Type B pancreatic cell (in vitro differentiated cells): ENCODE measurements around the gene PVALB. TPM values are rescaled to one million over a fixed set of nuclear protein-coding genes. Genes with fewer than 3 reads are reported as not detected.

Experiments used
- DNase-seq: peaks from one replicate; pipeline ENCODE4 v3.0.0; 2021; ENCODE audit warnings: mixed read lengths; ENCODE audit not compliant: unreplicated experiment; ENCODE audit errors: extremely low spot score
- H3K27ac Mint-ChIP-seq: 2 replicates; pipeline ENCODE4 v1.8.0; 2021; ENCODE audit warnings: mild to moderate bottlenecking, mixed read lengths
- H3K27me3 Mint-ChIP-seq: 2 replicates; pipeline ENCODE4 v1.8.0; 2021; ENCODE audit warnings: mixed read lengths
- H3K36me3 Mint-ChIP-seq: 2 replicates; pipeline ENCODE4 v1.8.0; 2021; ENCODE audit warnings: mixed read lengths
- H3K4me1 Mint-ChIP-seq: one replicate; pipeline ENCODE4 v1.8.0; 2021; ENCODE audit warnings: mixed read lengths; ENCODE audit not compliant: unreplicated experiment
- H3K4me3 Mint-ChIP-seq: 2 replicates; pipeline ENCODE4 v1.8.0; 2021; ENCODE audit warnings: mild to moderate bottlenecking, mixed read lengths
- H3K9me3 Mint-ChIP-seq: 2 replicates; pipeline ENCODE4 v1.8.0; 2021; ENCODE audit warnings: mixed read lengths
- CTCF ChIP-seq: fragments of 200-600 bp; sonication (generic); conservative IDR thresholded peaks from 2 replicates; pipeline ENCODE4 v1.5.0; 2021; ENCODE audit warnings: antibody characterized with exemption, mild to moderate bottlenecking
- total RNA-seq: library from RNA; stranded (reverse); gene quantifications from 2 replicates; pipeline ENCODE4 v1.2.1, GENCODE V29; 2021; ENCODE audit warnings: low replicate concordance

The PVALB gene
- total RNA-seq, 1 donor from 2014 or later, result 0.75 TPM

DNA sequence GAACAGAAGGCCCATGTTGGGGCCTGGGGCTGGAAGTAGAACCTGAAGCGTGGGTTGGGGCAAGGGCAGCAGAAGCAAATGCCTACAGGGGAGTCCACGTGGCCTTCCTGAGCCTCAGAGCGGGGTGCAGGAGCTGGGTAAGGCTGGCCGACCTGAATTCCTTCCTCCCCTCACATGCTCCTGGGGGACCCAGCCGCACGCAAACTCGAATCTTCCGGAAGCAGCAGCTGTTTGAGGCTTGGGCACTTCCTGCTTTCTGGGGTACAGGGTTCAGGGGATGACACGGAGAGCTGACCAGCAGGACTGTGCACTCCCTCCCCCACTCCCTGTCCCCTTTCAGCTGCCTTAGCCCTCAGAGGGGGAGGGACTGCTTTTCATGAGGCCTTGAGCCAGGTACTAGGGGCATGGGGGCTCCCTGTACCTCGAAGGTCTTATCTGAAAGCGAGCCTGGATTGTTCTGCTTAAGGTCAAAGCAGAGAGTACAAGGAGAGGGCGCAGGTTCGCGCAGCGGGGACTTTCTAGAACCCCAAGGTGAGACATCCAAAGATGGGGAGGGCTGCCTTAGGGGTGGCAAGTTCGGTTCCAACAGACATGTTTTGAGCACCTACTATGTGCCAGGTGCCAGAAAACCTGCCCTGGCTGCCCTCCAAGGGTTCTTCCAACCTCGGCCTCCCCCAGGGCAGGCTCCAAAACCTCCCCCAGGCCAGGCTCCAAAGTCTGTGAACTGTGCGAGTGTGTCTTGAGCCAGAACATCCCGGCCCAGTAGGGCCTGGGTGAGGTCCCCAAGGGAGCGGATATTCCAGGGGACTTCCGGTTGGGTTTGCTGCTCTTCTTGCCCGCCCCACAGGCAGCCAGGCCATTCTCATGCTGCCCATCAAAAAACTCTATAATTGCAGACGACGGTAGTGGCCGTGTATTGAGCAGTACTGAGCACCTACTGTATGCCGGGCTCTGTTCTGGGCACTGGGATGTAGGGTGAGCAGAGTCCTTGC lies 45.7 kb upstream of the PVALB start:
- no peak for TF ChIP-seq CTCF
- DNase-seq, result no peak
- H3K36me3 Mint-ChIP-seq, result no peaks in the 10 kb centered on the region
- no peaks in the 10 kb centered on the region for H3K9me3 Mint-ChIP-seq
- H3K27me3 Mint-ChIP-seq, result peaks cover 49% of the 10 kb centered on the region
- H3K27ac Mint-ChIP-seq, result no peak overlapping the region
- H3K4me1 Mint-ChIP-seq, result no peaks in the 10 kb centered on the region
- no peak overlapping the region for H3K4me3 Mint-ChIP-seq

DNA sequence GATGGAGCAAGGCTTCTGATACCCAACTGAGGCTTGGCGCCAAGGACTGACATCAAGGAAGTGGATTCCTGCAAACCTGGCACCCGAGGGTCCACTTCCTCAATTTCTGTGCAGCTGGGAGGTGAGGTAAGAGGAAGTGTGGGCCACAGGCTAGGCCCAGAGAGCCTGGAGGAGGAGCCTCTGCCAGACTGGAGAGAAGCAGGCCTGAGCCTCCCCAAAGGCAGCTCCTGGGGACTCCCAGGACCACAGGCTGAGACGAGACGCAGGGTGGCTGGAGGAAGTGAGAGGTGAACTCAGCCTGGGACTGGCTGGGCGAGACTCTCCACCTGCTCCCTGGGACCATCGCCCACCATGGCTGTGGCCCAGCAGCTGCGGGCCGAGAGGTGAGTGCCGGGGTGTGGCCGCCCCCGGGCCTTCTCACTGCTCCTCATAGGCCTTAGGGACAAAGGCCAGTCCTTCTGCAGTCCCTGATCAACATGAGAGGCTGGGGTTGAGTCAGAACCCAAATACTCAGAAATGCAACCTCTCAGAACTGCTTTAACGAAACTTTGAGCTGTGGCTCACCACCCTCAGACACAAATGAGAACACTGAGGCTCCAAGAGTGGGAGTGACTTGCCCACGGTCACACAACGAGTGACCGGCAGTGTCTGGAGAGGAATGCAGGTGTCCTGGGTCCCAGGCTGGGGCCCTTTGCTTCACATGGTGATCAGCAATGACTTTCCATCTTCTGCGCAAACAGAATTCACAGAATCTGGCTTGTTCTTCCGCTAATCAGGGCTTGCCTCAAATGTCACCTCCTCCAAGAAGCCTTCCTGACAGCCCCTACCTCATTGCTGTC lies 44.2 kb upstream of the PVALB start, which contains the start of gene NCF4:
NCF4 (plus strand) TSS at position 186 of the 839 bp plus-strand sequence; CDS start at position 352, 166 bp downstream.
- H3K4me1 Mint-ChIP-seq, result peaks cover 6% of the 10 kb centered on the region
- no peak for TF ChIP-seq CTCF
- DNase-seq, result no peak
- no peak within 1 kb of the TSS for H3K4me3 Mint-ChIP-seq
- no peaks in the 10 kb centered on the region for H3K9me3 Mint-ChIP-seq
- peaks cover 52% of the 10 kb centered on the region for H3K27me3 Mint-ChIP-seq
- no peaks in the 10 kb centered on the region for H3K36me3 Mint-ChIP-seq
- H3K27ac Mint-ChIP-seq, result no peak within 1 kb of the TSS

- Mint-ChIP-seq H3K4me1 (peaks cover 7% of the 10 kb centered on the region), H3K27me3 (peaks cover 50% of the 10 kb centered on the region), H3K36me3 (no peaks in the 10 kb centered on the region), H3K4me3 (no peak overlapping the region), H3K9me3 (no peaks in the 10 kb centered on the region), H3K27ac (no peak overlapping the region)
- TF ChIP-seq CTCF, result no peak
- DNase-seq, result no peak
Observed at GRCh38 chr22:36860438-36860820, 43.6 kb upstream of the PVALB start.

DNA sequence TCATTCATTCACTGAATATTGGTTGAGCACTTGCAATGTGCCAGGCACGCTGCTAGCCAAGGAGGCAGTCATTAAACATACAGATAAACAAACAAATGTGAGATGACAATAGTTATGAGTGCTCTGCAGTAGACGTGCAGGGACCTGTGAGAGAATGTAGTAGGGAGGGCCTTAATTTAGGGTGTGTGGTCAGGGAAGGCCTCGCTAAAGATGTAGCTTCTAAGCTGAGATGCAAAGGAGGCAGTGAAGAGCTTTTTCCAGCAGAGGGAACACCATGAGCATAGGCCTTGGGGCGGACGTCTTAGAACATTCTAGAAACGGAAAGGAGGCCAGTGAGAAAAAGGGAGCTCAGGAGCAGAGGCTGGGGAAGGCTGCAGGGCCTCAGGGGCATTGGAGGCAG lies 43.2 kb upstream of the PVALB start:
- H3K9me3 Mint-ChIP-seq, result no peaks in the 10 kb centered on the region
- no peak for DNase-seq
- no peak overlapping the region for H3K4me3 Mint-ChIP-seq
- TF ChIP-seq CTCF, result no peak
- no peak overlapping the region for H3K27ac Mint-ChIP-seq
- H3K4me1 Mint-ChIP-seq, result peaks cover 7% of the 10 kb centered on the region
- peaks cover 46% of the 10 kb centered on the region for H3K27me3 Mint-ChIP-seq
- H3K36me3 Mint-ChIP-seq, result no peaks in the 10 kb centered on the region

GRCh38 chr22:36858966-36859365 lies 42.1 kb upstream of the PVALB start:
- H3K36me3 Mint-ChIP-seq, result no peaks in the 10 kb centered on the region
- peaks cover 40% of the 10 kb centered on the region for H3K27me3 Mint-ChIP-seq
- H3K4me3 Mint-ChIP-seq, result no peak overlapping the region
- no peaks in the 10 kb centered on the region for H3K9me3 Mint-ChIP-seq
- no peak for DNase-seq
- peaks cover 7% of the 10 kb centered on the region for H3K4me1 Mint-ChIP-seq
- no peak overlapping the region for H3K27ac Mint-ChIP-seq
- TF ChIP-seq CTCF, result no peak
